GM18508 (cell line): ENCODE results near the gene ARGLU1.
"Not testable (repeated sequence)": the region's sequence is repeated elsewhere in the genome, so short reads cannot be mapped to it uniquely, and the experiment has no call there.

ENCODE experiments used
- ATAC-seq: cut with Tn5 transposase; IDR thresholded peaks from one replicate; pipeline ENCODE4 v1.9.1; 2021; ENCODE audit warnings: moderate number of reproducible peaks; ENCODE audit not compliant: insufficient read depth, unreplicated experiment

ARGLU1 gene, protein sequence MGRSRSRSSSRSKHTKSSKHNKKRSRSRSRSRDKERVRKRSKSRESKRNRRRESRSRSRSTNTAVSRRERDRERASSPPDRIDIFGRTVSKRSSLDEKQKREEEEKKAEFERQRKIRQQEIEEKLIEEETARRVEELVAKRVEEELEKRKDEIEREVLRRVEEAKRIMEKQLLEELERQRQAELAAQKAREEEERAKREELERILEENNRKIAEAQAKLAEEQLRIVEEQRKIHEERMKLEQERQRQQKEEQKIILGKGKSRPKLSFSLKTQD

DNA sequence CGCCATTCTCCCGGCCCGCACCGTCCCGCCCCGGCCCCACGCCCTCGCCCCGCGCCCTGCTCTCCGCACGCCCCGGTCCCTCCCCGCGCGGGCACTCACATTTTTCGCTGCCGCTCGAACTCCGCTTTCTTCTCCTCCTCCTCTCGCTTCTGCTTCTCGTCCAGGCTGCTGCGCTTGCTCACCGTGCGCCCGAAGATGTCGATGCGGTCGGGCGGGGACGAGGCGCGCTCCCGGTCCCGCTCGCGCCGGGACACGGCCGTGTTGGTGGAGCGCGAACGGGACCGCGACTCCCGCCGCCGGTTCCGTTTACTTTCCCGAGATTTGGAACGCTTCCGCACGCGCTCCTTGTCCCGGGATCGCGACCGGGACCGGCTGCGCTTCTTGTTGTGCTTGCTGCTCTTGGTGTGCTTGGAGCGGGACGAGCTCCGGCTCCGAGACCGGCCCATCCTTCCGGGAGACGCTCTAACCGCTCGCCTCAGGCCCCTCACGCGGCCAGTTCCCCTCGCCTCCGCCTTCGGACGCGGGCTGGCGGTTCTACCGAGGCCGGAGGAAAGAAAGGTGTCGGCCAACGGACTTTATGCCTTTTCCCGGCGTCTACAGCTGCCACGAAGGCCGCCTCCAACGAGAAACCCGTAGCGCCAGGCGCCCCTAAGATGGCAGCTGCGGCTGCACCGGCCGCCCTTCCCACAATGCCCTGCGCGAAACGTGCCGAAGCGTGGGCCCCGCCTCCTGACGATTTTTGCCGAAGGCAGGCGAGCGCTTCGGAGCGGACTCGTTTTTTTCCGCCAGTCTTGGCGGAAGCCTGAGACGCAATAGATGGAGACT, at the start of gene ARGLU1:
Gene ARGLU1 (minus strand): TSS at position 664 of the 825 bp plus-strand sequence. CDS start 218 bp downstream, at position 446.
- peak; percentile 76 for ATAC-seq

DNA sequence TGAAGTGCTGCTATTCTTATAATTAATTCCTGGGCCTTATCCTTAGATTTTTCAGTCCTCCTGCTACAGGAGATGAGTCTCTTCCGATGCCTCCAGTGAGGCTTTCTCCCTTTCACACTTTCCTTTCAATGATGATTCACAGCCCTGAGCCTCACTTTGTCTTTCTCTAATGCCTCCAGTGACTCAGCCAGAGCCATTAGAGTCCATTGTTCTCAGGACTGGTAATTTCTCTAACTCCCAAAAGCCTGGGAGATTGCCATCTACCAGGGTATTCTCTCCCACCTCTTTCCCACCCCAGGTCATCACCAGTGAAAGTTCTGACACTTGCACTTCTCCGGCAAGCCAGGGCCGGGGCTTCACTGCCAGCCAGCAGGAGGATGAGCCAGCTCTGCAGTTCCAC, 49.6 kb upstream of the ARGLU1 start:
- no peak for ATAC-seq

DNA sequence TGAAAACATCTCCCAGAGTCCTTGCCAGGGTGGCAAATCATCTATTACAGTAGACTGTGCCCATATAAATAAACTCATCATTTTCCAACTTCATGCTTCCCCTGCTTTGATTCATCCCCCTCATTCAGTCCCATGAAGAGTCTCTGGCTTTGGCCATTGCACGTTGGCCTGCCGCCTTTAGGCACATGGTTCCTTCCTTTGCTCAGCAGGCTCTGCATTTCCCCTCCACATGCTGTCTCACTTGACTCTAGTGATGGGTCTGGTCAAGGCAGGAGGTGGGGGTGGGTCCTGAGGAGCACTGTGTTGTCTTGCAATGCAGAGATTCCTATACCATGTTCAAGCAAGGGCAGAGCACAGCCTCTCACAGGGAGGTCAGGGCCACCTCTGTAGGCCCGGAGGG, 48.8 kb upstream of the ARGLU1 start:
- no peak for ATAC-seq

DNA sequence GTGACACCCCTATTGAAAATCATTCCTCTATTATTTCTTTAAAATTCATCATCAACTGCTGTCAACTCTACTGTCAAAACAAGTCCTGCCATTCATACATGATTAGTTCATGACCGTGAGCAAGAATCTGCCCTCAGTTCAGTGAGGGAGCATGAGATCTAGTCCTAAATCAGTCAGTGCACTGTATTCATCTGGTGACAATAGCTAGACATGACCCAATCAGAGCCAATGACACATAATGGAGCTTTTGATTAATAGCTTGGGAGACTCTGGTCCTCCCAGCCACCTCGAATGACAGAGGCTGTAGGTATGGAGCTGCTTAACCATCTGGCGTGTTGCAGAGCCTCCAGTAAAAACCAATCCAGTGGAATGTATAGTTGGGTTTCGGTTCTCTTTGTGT, 46.9 kb upstream of the ARGLU1 start:
- no peak for ATAC-seq

DNA sequence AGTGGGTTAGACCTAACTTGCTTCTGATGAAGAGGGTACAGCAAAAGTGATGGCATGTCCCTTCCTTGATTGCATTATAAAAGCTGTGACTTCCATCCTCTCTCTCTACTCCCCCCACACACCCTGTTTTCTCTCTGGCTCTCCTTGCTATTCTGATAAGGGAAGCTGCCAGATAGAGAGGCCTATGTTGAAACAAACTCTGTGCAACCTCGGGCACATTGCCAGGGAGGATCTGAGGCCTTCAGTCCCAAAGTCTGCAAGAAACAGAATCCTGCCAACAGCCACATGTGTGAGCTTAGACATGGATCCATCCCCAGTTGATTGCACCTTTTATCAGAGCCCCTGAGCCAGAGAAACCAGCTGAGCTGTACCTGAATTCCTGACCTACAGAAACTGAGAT, 44.8 kb upstream of the ARGLU1 start:
- ATAC-seq: no peak

DNA sequence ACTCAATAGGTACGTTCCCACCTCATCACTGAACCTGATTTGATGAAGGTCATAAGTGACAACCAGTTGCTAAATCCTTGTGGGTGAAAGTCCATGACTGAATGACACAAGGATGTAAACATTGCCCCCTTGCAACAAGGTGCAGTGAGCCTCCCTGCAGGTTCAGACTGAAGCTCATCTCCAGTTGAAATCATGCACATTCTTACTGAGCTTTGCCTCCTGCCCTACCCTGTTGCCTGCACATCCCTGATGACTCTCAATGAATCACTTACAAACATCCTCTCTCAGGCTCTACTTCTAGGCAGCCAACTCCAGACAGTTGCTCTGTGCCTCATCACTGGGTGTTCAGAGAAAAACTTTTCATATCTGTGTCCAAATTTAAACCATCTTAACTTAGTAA, 42.5 kb upstream of the ARGLU1 start:
- ATAC-seq: no peak

DNA sequence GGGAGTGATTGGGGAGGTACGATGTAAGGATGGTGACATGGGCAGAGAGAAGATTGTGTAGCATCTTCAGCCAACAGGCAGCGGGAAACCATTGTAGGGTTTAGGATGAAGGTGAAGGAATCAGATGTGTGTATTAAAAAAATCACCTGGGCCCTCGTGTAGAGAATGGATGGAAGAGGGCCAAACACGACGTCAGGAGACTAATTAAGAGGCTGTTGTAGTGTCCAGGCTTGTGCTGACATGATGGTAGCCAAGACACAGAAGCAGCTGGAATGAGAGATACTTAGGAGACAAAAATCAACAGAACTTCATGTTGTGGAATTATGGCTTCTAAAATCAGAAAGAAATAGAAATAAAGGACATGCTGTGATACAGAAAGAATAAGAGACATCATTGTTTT, 41.2 kb upstream of the ARGLU1 start:
- no peak for ATAC-seq

DNA sequence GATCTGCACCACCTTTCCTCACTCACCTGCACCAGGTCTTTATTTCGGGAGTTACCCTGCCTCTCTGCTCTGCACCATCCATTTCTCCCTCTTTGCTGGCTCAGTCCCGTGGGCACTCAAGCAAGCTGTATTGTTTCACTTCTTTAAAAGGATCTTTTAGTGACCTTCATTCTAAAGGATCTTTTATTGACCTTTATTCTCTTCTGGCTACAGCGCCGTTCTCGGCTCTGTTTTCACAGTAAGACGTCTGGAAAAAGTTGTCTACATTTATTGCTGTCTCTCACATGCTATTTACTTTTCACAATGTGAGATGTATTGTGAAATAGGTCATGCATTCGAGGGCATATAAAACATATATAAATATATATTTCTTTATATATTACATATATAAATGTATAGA, 35.6 kb upstream of the ARGLU1 start:
- no peak for ATAC-seq

DNA sequence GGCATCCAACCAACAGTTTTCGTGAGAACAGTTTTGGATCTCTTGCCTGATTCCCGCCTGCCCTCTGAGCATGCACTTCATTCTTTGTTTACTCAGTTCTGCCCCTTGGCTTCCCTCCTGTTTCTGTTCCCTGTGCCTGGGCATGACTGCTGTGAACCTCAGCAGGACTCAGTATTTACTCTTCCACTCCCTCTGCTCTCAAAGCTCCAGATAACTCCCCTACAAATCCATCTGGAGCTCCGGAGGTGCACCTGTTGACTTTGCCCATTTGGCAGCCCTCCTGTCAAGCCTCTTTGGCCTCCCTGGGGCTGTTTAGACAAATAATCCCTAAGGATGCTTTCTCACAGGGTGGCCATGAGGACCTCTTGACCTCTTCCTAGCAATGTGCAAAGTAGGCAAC, 34.2 kb upstream of the ARGLU1 start:
- no peak for ATAC-seq

DNA sequence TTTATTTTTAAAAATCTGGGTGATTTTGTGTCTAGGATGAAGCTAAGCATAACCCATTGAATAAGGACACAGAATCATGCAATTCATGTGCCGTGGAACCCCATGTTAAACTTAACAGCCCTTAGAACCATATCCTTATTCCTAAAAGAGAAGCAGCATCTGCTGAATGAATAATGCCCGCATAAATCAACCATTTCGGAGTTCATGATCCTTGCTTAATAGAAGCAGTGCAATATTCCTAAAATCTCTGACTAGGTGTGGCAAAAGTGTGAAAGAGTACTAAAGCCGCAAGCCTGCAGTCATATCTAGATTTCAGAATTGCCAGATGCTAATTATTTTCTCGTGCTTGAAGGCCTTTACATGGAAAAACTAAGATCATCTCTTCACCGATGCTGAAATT, 33.6 kb upstream of the ARGLU1 start:
- no peak for ATAC-seq

DNA sequence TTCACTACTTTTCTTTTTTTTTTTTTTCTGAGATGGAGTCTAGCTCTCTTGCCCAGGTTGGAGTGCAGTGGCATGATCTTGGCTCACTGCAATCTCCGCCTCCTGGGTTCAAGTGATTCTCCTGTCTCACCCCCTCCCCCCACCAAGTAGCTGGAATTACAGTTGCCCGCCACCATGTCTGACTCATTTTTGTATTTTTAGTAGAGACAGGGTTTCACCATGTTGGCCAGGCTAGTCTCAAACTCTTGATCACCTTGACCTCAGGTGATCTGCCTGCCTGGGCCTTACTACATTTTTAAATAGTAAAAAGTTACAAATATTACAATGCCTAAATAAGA, 32.8 kb upstream of the ARGLU1 start:
- not testable (repeated sequence) for ATAC-seq

DNA sequence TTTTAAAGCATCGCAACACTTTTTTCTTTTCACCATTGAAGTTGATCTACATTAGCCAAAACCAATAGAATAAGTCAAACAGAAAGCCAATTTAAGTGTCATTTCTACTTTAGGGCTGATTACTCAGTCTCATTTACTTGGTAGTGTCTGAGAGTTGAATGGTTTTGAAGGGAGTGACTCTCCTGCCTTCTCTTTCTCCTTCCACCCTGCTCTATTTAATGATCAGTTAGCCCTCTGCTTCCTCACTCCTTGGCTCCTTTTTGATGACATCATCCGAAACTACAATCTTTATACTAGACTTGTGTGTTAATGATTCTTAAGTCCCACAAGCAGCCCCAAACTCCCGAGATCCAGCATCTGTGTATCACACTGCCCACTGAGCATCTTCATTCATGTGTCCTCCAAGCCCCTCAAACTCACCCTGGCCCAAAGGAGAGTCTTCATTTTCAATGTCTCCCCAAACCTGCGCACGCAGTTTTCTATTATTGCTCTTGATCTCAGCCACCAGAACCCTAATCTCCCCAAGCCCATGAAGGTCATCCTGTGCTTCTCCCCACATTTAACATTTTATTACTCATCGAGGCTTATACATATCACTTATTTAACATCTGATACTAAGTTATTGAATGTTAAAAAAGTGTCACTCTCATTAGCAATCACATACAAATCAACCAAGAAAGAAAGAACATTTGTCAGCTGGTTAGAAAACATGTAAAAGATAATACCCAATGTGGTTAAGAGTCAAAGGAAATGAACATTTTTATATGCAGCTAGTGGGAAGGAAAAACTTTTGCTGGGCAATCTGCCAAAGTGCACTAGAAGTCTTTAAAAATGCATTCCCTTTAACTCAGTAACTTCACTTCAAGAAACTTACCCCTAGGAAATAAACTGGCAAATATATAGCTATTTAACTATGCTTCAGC, 32.2 kb upstream of the ARGLU1 start:
- no peak for ATAC-seq

DNA sequence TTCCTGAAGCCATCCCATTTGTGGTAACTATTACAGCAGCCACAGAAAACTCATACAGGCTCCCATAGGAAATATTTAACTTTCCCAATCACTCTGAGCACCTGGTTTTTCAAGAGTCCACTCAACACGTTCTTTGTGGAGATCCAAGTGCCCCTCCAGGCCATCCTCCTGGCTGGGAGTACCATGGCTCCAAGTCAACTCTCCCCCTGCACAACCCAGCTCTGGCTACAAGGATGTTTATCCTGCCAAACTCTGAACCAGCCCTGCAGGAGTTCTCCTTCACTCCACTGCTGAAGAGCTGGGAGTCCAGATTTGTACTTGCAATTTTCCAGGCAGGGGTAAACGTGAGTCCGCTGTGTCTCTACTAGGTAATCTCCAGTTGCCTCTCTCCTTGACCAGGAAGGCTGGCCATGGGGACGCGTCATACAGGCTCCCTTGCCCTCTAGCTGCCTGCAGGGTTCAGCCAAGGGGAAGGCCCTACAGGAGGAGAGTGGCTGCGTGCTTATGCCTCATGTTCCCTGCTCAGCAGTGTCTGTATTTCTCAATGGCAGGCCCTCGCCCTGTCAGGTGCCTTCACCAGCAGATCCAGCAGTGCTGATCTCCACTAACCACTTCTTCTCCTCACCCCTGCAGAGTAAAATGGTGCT, 29.9 kb upstream of the ARGLU1 start:
- ATAC-seq: no peak

DNA sequence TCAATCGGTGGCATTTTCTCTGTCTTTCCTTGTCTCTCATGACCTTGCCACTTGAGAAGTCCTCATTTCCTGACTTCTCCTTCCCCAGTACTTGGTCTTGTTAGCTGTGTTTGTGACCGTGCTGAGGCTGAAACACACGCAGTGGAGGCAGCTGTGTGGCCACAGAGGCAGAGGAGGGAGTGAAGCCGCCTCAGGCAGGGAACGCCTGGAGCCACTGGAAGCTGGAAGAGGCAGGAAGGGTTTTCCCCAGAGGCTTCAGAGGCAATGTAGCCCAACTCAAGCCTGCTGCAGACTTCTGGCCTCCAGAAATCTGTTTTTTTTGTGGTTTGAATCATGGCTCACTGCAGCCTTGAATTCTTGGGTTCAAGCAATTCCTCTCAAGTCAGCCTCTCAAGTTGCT, 29.2 kb upstream of the ARGLU1 start:
- no peak for ATAC-seq

DNA sequence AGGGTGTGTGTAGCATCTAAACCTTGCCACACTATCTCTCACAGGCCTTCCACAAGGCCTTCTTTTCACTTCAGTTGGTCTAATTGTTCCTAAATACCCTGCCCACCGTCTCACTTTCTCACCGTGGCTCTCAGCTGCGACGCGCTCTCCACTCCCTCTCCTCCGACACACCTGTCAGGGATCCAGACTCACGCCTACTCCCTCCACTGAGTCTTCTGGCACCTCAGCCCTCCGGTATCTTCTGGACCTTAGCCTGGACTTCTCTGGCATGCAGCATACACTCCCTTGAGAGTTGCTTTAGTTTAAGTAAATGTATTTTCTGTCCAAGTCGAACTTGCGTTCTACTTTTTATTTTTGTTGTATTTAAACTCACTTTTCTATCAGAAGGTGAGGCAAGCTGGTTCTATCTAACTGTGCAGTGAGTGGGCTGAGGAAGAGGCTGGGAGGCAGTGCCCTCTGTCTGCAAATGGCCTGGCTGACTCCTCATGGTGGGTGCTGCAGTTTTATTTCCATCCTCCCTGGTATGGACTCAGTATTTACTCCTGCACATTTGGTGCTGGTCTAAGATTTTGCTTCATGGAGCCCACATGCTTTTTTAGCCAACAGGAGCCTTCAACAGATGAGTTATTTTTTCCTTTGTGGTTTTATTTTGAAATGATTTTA, 28.5 kb upstream of the ARGLU1 start:
- ATAC-seq: no peak

DNA sequence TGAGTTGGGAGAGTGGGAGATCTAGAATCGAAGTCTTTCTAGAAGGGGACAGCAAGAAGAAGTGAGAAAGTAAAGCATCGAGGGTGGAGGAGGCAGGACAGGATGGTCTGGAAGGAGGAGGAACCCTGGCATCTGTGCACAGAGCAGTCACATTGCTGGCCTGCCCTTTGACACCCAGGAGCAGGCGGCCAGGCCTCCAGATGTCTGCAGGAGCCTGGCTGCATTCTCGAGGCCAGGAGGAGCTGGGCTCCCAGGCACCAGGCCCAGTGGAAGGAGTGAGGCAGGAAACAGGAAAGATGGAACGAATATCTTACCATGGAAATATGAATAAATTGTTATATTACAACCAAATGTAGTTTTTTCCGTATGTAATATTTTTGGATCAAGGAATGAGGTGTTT, 27.7 kb upstream of the ARGLU1 start:
- ATAC-seq: no peak

DNA sequence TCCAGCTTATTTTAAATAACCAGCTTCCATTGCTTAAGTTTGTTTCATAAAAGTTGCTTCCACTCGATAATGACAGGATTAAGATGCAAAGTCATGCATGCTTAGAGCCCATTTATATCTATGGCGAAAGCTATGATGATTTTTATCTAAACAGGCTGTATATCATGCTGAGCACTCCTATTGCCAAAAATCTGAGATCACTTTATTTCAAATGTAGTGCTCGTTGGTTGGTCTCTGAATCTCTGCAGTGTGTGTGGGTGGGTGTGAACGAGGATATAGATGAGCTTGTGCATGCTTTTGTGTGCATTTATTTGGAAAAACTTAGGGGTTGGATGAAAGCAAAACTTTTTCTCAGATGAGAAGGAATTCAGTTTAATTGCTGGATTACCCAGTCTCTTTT, 27.0 kb upstream of the ARGLU1 start:
- no peak for ATAC-seq

DNA sequence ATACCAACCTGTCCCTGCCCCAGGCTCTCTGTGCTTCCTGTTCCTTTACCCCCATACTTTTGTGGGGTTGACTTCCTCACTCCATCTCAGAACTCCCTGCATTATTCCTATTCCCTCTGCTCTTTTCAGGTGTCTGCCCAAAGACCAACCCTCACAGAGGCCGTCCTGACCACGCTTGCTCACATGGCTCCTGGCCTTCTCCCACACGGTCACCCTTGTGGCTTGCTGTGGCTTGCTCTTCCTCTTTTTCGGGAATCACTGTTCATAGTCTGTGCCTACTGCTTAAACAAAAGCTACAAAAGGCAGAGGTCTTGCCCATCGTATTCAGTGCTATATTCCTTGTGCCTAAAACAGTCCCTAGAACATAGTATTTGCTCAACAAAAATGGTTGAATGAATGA, 25.2 kb upstream of the ARGLU1 start:
- ATAC-seq: no peak

DNA sequence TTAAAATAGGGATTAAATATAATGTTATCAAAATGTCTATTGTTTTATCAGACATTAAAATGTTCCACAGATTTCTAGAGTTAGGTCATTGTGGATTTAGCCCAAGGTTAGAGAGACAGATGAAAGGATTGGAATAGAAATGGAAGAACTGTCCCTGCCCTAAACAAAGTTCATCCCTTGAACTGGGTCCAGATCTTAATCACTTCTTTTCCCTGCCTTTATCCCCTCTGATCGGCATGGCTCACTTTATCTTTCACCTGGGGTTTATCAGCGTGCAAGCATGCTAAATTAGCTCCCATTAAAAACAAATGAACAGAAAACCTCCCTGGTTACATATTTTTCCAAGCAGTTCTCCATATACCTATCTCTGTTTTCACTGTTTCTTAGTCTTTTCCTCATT, 23.4 kb upstream of the ARGLU1 start:
- no peak for ATAC-seq

DNA sequence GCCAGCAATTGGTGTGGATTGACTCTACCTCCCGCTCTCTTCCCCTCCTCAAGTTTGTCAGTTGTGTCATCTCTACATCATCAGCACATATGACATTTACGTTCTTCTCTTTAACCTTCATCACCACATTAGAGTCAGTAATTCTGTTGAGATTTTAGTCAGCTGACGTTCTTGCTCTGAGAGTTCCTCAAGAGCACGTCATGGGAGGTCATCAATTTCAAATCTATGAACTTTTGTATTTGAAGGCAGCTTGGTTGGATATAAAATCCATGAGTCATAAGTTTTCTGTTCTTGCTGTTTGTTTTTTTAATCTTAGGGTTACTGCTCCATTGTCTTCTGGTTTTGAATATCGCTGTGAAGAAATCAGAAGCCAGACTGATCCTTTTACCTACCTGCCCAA, 21.8 kb upstream of the ARGLU1 start:
- no peak for ATAC-seq
